IMR-90 (cell line): ENCODE measurements around the gene POLR1A. TPM values are rescaled to one million over a fixed set of nuclear protein-coding genes. Genes with fewer than 3 reads are reported as not detected.
A peak's percentile ranks its signal among the peaks of the same experiment; 100 is the strongest.

Source experiments
- ATAC-seq: fragments of 200-7000 bp; cut with Tn5 transposase; 2 replicates; pipeline ENCODE4 v1.9.1; 2020; ENCODE audit warnings: low read depth, mild to moderate bottlenecking, moderate library complexity
- BruUV-seq: library from RNA; stranded (reverse); fragments of 400-500 nt; replicated peaks from 2 replicates; lab custom pipeline; 2021; lab: Mats Ljungman, UMichigan
- CTCF ChIA-PET: fragments of 300-600 bp; formaldehyde crosslinking; extraction: SDS; loops from one replicate; lab custom pipeline; 2021; ENCODE audit warnings: antibody characterized with exemption; lab: Yijun Ruan, JAX
- POLR2A ChIA-PET: fragments of 300-600 bp; sonication (Branson Sonifier 250); formaldehyde crosslinking; loops from one replicate; lab custom pipeline; 2022; ENCODE audit warnings: antibody characterized with exemption; ENCODE audit not compliant: unreplicated experiment; lab: Charles Lee
- DNase-seq: peaks from one replicate; pipeline ENCODE4 v3.0.0; 2013
- H2AFZ ChIP-seq: replicated peaks from 2 replicates; pipeline ENCODE3; 2013; ENCODE audit warnings: low read length, mild to moderate bottlenecking; ENCODE audit not compliant: poor library complexity
- H2AK5ac ChIP-seq: 2 replicates; pipeline ENCODE4 v1.6.1; 2013; ENCODE audit warnings: low read depth, low read length, inconsistent platforms
- H2AK9ac ChIP-seq: replicated peaks from 2 replicates; pipeline ENCODE3; 2013; ENCODE audit warnings: mild to moderate bottlenecking, low read depth, low read length, moderate library complexity; ENCODE audit not compliant: poor library complexity
- H2BK120ac ChIP-seq: 2 replicates; pipeline ENCODE4 v1.6.1; 2013; ENCODE audit warnings: low read depth, low read length, inconsistent platforms
- H2BK15ac ChIP-seq: 3 replicates; pipeline ENCODE4 v1.6.1; 2013; ENCODE audit warnings: low read depth, low read length, inconsistent platforms
- H2BK20ac ChIP-seq: 2 replicates; pipeline ENCODE4 v1.6.1; 2013; ENCODE audit warnings: low read depth, mild to moderate bottlenecking, inconsistent platforms, low read length, moderate library complexity
- H2BK5ac ChIP-seq: 2 replicates; pipeline ENCODE4 v1.6.1; 2013; ENCODE audit warnings: mild to moderate bottlenecking, low read depth, low read length, inconsistent platforms; ENCODE audit not compliant: poor library complexity, severe bottlenecking
- H3K14ac ChIP-seq: replicated peaks from 2 replicates; pipeline ENCODE4 v1.6.1; 2013; ENCODE audit warnings: low read depth, low read length, inconsistent platforms
- H3K18ac ChIP-seq: 2 replicates; pipeline ENCODE4 v1.6.1; 2013; ENCODE audit warnings: low read depth, low read length, control low read depth
- H3K23ac ChIP-seq: 2 replicates; pipeline ENCODE4 v1.6.1; 2013; ENCODE audit warnings: low read depth, low read length, inconsistent platforms
- H3K27ac ChIP-seq: 2 replicates; pipeline ENCODE4 v1.5.1; 2013; ENCODE audit warnings: mild to moderate bottlenecking, control low read depth, low read length; ENCODE audit not compliant: insufficient read depth
- H3K27me3 ChIP-seq: 2 replicates; pipeline ENCODE4 v1.6.1; 2013; ENCODE audit warnings: low read length; ENCODE audit not compliant: control insufficient read depth, insufficient read depth
- H3K36me3 ChIP-seq: 2 replicates; pipeline ENCODE4 v1.6.1; 2013; ENCODE audit warnings: low read length, mixed read lengths; ENCODE audit not compliant: control insufficient read depth, insufficient read depth
- H3K4ac ChIP-seq: 2 replicates; pipeline ENCODE4 v1.6.1; 2013; ENCODE audit warnings: low read depth, low read length, inconsistent platforms
- H3K4me1 ChIP-seq: 2 replicates; pipeline ENCODE4 v1.6.1; 2013; ENCODE audit warnings: low read length, mixed read lengths; ENCODE audit not compliant: control insufficient read depth, insufficient read depth
- H3K4me2 ChIP-seq: 2 replicates; pipeline ENCODE4 v1.6.1; 2013; ENCODE audit warnings: low read depth, mild to moderate bottlenecking, control low read depth, low read length, moderate library complexity
- H3K4me3 ChIP-seq: 2 replicates; pipeline ENCODE4 v1.5.1; 2013; ENCODE audit warnings: low read depth, mild to moderate bottlenecking, control low read depth, low read length, moderate library complexity; ENCODE audit not compliant: insufficient read depth
- H3K56ac ChIP-seq: 2 replicates; pipeline ENCODE4 v1.6.1; 2013; ENCODE audit warnings: low read length, inconsistent platforms; ENCODE audit not compliant: insufficient read depth; ENCODE audit errors: extremely low read depth
- H3K79me1 ChIP-seq, 2 experiments: 2 replicates each; pipeline ENCODE4 v1.6.1; 2013; ENCODE audit warnings: low read length in 2 of 2, inconsistent platforms in 1 of 2, low read depth in 1 of 2
- H3K9ac ChIP-seq: 2 replicates; pipeline ENCODE4 v1.6.1; 2013; ENCODE audit warnings: low read depth, low read length, control low read depth
- H3K9me1 ChIP-seq: 2 replicates; pipeline ENCODE4 v1.6.1; 2013; ENCODE audit warnings: low read length, inconsistent platforms; ENCODE audit not compliant: insufficient read depth
- H3K9me3 ChIP-seq: 2 replicates; pipeline ENCODE4 v1.6.1; 2013; ENCODE audit warnings: low read length; ENCODE audit not compliant: control insufficient read depth, insufficient read depth
- H4K20me1 ChIP-seq: 2 replicates; pipeline ENCODE4 v1.6.1; 2013; ENCODE audit warnings: low read length, inconsistent platforms; ENCODE audit not compliant: insufficient read depth
- H4K5ac ChIP-seq: 2 replicates; pipeline ENCODE4 v1.6.1; 2013; ENCODE audit warnings: mild to moderate bottlenecking, low read depth, low read length, control low read depth
- H4K8ac ChIP-seq, 2 experiments: 2 replicates each; pipeline ENCODE4 v1.6.1; 2013; ENCODE audit warnings: low read depth in 2 of 2, low read length in 2 of 2, control low read depth in 1 of 2, inconsistent platforms in 1 of 2
- H4K91ac ChIP-seq: 2 replicates; pipeline ENCODE4 v1.6.1; 2013; ENCODE audit warnings: low read depth, low read length, inconsistent platforms; ENCODE audit not compliant: insufficient read depth
- BHLHE40 ChIP-seq: fragments of 150-350 bp; IDR thresholded peaks from 2 replicates; pipeline ENCODE4 v1.6.1; 2016; ENCODE audit warnings: mild to moderate bottlenecking, low read depth, low read length
- MXI1 ChIP-seq: IDR thresholded peaks from 2 replicates; pipeline ENCODE4 v1.6.1; 2012; ENCODE audit warnings: low read depth, mild to moderate bottlenecking, low read length, moderate library complexity, borderline replicate concordance
- WGBS, 2 experiments: methylation state at CpG; one replicate each; pipeline versions ENCODE4 v1.1.5 to v1.1.7; 2013; ENCODE audit warnings: missing lambda C conversion rate in 2 of 2; ENCODE audit not compliant: insufficient read length in 1 of 2; ENCODE audit errors: extremely low coverage in 2 of 2; 5-methylcytosine and 5-hydroxymethylcytosine counted together
- dilution Hi-C: fragments of 300-500 bp; cut with HindIII; formaldehyde crosslinking; loops from one replicate; pipeline ENCODE4 v1.14.3; 2018; ENCODE audit warnings: low sequenced_read_pairs; ENCODE audit not compliant: unreplicated experiment
- in situ Hi-C: fragments of 300-500 bp; cut with MboI; formaldehyde crosslinking; loops from 3 replicates; pipeline ENCODE4 v1.14.3; 2019; ENCODE audit warnings: low sequenced_read_pairs, inconsistent platforms, mixed read lengths
- intact Hi-C: fragments of 100-400 bp; cut with micrococcal nuclease; formaldehyde crosslinking; loops from 2 replicates; pipeline ENCODE4 v1.10.0; 2022
- polyA plus RNA-seq, 3 experiments: library from polyadenylated mRNA; depleted of rRNA; stranded (reverse); fragments of >200 nt; gene quantifications; 2 replicates each; pipeline ENCODE4 v1.2.3, GENCODE V29; 2012; ENCODE audit warnings: low replicate concordance in 1 of 3
- total RNA-seq: library from RNA; depleted of rRNA; stranded (reverse); fragments of >200 nt; gene quantifications from 2 replicates; pipeline ENCODE4 v1.2.3, GENCODE V29; 2012

The POLR1A gene
- total and polyA plus RNA-seq, 2 of the 4 experiments (the other 2 are of a cell fraction), result 7.6 to 27.4 TPM

DNA sequence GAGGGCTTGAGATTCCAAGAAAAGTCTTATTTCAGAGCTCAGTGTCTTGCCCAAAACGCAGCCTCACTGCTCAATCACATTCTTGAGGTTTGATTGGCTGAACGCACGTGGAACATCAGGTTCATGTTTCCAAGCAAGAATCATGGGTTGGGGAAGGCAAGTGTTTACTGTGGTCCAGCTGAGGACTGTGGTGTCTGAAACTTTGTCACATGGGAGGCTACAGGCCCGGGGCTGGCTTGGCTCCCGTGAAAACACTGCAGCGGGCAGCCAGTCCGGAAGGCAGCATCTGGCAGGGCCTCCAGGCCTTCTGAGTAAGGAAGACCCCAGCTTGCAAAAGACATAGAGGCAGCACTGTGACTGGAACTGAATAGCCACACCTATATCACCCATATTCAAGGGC, 84.7 kb downstream of the POLR1A start:
- Histone ChIP-seq H2AK9ac (no peak overlapping the region), H2AFZ (no peak overlapping the region), H4K5ac (no peak overlapping the region), H4K91ac (no peak overlapping the region; the same call in 1 of the 2 replicates), H3K27ac (no peak overlapping the region), H3K9me1 (peaks cover 10% of the 10 kb centered on the region), H3K79me1 (no peaks in the 10 kb centered on the region), H2BK15ac (no peak overlapping the region), H3K4me3 (no peak overlapping the region), H2BK120ac (no peak overlapping the region), H3K4me1 (peaks cover 7% of the 10 kb centered on the region; the same call in 1 of the 2 replicates), H2BK20ac (no peak overlapping the region), H3K23ac (no peak overlapping the region), H3K9me3 (no peaks in the 10 kb centered on the region), H3K18ac (no peak overlapping the region), H3K14ac (no peak overlapping the region), H3K36me3 (peaks cover 9% of the 10 kb centered on the region), H4K20me1 (no peaks in the 10 kb centered on the region), H4K8ac (no peak overlapping the region), H2BK5ac (no peak overlapping the region), H3K4ac (0 out of 2 replicates have a peak overlapping the region, but pooled peaks have one; percentile 27), H3K56ac (no peak overlapping the region), H3K9ac (no peak overlapping the region), H2AK5ac (no peak overlapping the region; the same call in 1 of the 2 replicates), H3K27me3 (no peaks in the 10 kb centered on the region), H3K4me2 (no peak overlapping the region)
- ChIA-PET CTCF (no interaction called here), POLR2A (no interaction called here)
- dilution Hi-C loops (no loop called here), intact Hi-C loops (loop anchor here (5.0 kb wide), 1 partner anchor 129 kb away; no protein-coding TSS in a partner anchor), in situ Hi-C loops (no loop called here)
- BruUV-seq, result no TSS peak
- WGBS, 2 experiments, result no CpG with 5 or more reads among the region's 7 CpGs
- DNase-seq (peak; percentile 70), ATAC-seq (peak; percentile 86)
- peak; percentile 36; the same call in 1 of the 2 replicates for TF ChIP-seq MXI1
- TF ChIP-seq BHLHE40, result no peak
